ENCODE measurements around the gene VPS33A. TPM values are rescaled to one million over a fixed set of nuclear protein-coding genes. Genes with fewer than 3 reads are reported as not detected.

VPS33A gene
- total RNA-seq, 1 experiment from 2014 or later, result 18.9 TPM

DNA sequence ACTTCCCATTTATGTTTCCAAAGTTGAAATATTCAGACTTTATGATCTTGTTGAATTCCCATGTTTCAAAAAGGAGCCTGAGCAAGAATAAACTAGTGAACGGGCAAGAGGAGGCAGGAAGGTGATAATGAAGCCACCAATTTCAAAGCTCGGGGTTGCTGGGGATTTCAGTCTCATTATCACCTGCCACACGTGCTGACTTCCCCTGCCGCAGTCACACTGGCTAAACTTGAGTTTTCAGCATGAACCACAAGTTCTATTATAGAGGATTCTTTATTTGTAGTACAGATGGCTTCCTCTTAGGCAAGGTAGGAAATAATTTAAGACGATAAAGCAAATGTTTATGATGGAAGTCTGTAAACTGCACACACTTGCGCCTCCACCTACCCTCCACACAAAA, 22.3 kb downstream of the VPS33A start:
- CTCF ChIA-PET, result no interaction called here
- Mint-ChIP-seq H3K4me1 (ENCODE audit: low read depth, unreplicated experiment) (no peaks in the 10 kb centered on the region), H3K36me3 (ENCODE audit: insufficient read depth, unreplicated experiment) (peaks cover 5% of the 10 kb centered on the region), H3K4me3 (ENCODE audit: low read depth, unreplicated experiment) (no peak overlapping the region), H3K27me3 (ENCODE audit: unreplicated experiment) (no peaks in the 10 kb centered on the region), H3K9me3 (ENCODE audit: low read depth, unreplicated experiment) (no peaks in the 10 kb centered on the region), H3K27ac (ENCODE audit: unreplicated experiment) (no peak overlapping the region)
- TF ChIP-seq, protein P1, sequence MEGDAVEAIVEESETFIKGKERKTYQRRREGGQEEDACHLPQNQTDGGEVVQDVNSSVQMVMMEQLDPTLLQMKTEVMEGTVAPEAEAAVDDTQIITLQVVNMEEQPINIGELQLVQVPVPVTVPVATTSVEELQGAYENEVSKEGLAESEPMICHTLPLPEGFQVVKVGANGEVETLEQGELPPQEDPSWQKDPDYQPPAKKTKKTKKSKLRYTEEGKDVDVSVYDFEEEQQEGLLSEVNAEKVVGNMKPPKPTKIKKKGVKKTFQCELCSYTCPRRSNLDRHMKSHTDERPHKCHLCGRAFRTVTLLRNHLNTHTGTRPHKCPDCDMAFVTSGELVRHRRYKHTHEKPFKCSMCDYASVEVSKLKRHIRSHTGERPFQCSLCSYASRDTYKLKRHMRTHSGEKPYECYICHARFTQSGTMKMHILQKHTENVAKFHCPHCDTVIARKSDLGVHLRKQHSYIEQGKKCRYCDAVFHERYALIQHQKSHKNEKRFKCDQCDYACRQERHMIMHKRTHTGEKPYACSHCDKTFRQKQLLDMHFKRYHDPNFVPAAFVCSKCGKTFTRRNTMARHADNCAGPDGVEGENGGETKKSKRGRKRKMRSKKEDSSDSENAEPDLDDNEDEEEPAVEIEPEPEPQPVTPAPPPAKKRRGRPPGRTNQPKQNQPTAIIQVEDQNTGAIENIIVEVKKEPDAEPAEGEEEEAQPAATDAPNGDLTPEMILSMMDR (IDR thresholded peaks at IDR 0.05; ENCODE audit: unreplicated experiment), result no peak
- BruUV-seq (replicated peaks), result no TSS peak
- no peak for DNase-seq
- intact Hi-C loops (cut with micrococcal nuclease; ENCODE audit: unreplicated experiment), result no loop called here

DNA sequence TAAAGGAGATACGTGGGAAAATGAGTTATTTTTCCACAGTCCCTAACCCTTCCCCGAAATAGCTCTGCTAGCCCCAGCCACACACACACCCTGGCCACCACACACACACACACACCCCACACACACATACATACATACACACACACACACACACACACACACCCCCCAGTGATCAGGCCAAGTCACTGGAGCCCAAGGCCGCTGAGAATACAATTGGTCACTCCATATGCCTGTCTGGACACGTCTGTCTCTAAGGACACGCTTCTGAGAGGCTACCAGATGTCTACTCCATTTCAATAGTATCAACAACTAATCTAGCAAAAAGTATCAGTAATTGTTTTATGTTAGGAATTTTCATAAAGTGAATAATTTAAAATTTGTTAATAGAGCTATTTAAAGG, 27.4 kb downstream of the VPS33A start:
- no peak for DNase-seq
- BruUV-seq (replicated peaks), result no TSS peak
- CTCF ChIA-PET, result no interaction called here
- TF ChIP-seq, protein P1 (IDR thresholded peaks at IDR 0.05; ENCODE audit: unreplicated experiment), result no peak
- Mint-ChIP-seq H3K4me1 (ENCODE audit: low read depth, unreplicated experiment) (no peaks in the 10 kb centered on the region), H3K27me3 (ENCODE audit: unreplicated experiment) (no peaks in the 10 kb centered on the region), H3K9me3 (ENCODE audit: low read depth, unreplicated experiment) (no peaks in the 10 kb centered on the region), H3K27ac (ENCODE audit: unreplicated experiment) (no peak overlapping the region), H3K36me3 (ENCODE audit: insufficient read depth, unreplicated experiment) (peaks cover 7% of the 10 kb centered on the region), H3K4me3 (ENCODE audit: low read depth, unreplicated experiment) (no peak overlapping the region)
- intact Hi-C loops (cut with micrococcal nuclease; ENCODE audit: unreplicated experiment), result no loop called here

DNA sequence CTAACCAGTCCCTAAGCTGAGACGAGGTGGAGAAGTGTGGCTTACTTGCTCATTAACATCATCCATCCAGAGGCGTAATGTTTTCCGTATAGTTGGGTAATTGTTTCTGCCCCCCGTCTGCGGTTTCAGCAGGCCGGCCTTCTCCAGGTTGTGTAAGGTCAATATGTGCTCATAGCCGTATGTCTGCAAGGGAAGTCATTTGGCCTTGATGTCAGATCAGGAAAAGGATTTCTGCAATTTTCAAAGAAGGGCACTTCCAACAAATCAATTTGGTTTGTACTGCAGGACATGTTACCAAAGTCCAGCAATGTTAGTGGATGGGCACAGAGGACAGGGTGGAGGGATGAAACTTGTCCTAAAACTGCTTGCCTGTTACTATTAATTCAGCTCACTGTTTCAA, 30.6 kb downstream of the VPS33A start:
- CTCF ChIA-PET, result no interaction called here
- Mint-ChIP-seq H3K4me3 (ENCODE audit: low read depth, unreplicated experiment) (no peak overlapping the region), H3K27ac (ENCODE audit: unreplicated experiment) (no peak overlapping the region), H3K36me3 (ENCODE audit: insufficient read depth, unreplicated experiment) (peaks cover 11% of the 10 kb centered on the region), H3K27me3 (ENCODE audit: unreplicated experiment) (no peaks in the 10 kb centered on the region), H3K4me1 (ENCODE audit: low read depth, unreplicated experiment) (no peaks in the 10 kb centered on the region), H3K9me3 (ENCODE audit: low read depth, unreplicated experiment) (no peaks in the 10 kb centered on the region)
- no peak for DNase-seq
- TF ChIP-seq, protein P1 (IDR thresholded peaks at IDR 0.05; ENCODE audit: unreplicated experiment), result no peak
- BruUV-seq (replicated peaks), result no TSS peak
- intact Hi-C loops (cut with micrococcal nuclease; ENCODE audit: unreplicated experiment), result no loop called here

DNA sequence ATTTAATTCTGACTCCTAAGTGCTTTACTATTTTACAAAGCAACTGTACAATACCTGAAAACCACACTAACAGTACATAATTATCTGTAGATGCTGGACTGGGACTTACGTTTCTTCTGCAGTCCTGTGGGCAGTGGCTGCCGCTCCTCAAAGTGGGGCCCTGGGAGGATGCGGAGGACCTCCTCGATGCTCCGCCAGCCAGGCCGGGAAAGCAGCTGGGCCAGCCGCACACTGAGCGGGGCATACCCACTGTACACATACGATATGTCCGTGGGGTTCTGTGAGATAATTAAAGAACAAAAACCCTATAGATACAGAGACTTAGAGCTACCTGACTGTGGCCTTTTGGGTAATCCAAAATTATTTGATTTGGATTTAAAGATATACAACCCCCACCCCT, 33.6 kb downstream of the VPS33A start:
- Mint-ChIP-seq H3K9me3 (ENCODE audit: low read depth, unreplicated experiment) (no peaks in the 10 kb centered on the region), H3K27ac (ENCODE audit: unreplicated experiment) (no peak overlapping the region), H3K36me3 (ENCODE audit: insufficient read depth, unreplicated experiment) (peaks cover 11% of the 10 kb centered on the region), H3K27me3 (ENCODE audit: unreplicated experiment) (no peaks in the 10 kb centered on the region), H3K4me1 (ENCODE audit: low read depth, unreplicated experiment) (no peaks in the 10 kb centered on the region), H3K4me3 (ENCODE audit: low read depth, unreplicated experiment) (no peak overlapping the region)
- TF ChIP-seq, protein P1 (IDR thresholded peaks at IDR 0.05; ENCODE audit: unreplicated experiment), result no peak
- BruUV-seq (replicated peaks), result no TSS peak
- no peak for DNase-seq
- intact Hi-C loops (cut with micrococcal nuclease; ENCODE audit: unreplicated experiment), result no loop called here
- CTCF ChIA-PET, result interaction anchor here (0.7 kb wide), 1 partner anchor 543 kb away, joined by 8 read pairs; no protein-coding TSS in a partner anchor

Data from Calu3 (cell line).